ENCODE measurements around the gene GNAS-AS1.

- TF ChIP-seq CTCF (IDR thresholded peaks at IDR 0.05) (no peak), EZH2 (IDR thresholded peaks at IDR 0.05; ENCODE audit: borderline replicate concordance, insufficient read depth, low read depth, low read length, poor library complexity, severe bottlenecking) (no peak)
Measured at GRCh38 chr20:58815448-58815847, 35.3 kb downstream of the GNAS-AS1 start.

Measured in B cell (primary cell).